ENCODE data around the gene ATG16L1.

- no peak for TF ChIP-seq EP300 (IDR thresholded peaks at IDR 0.05)
- TF ChIP-seq POLR2A (IDR thresholded peaks at IDR 0.05) = no peak
- TF ChIP-seq CTCF (IDR thresholded peaks at IDR 0.05) = no peak
- TF ChIP-seq POLR2AphosphoS5 (IDR thresholded peaks at IDR 0.05) = no peak
Measured at GRCh38 chr2:233243348-233243747, 8.1 kb upstream of the ATG16L1 start.
